NT2/D1 (cell line): ENCODE data around the gene ENPP6.

Source experiments
- YY1 ChIP-seq: IDR thresholded peaks from 2 replicates; pipeline ENCODE4 v1.6.1; 2011; ENCODE audit not compliant: insufficient read length, insufficient read depth
- ZNF274 ChIP-seq: IDR thresholded peaks from 2 replicates; pipeline ENCODE4 v1.6.1; 2011; ENCODE audit warnings: mild to moderate bottlenecking, low read depth, low read length

DNA sequence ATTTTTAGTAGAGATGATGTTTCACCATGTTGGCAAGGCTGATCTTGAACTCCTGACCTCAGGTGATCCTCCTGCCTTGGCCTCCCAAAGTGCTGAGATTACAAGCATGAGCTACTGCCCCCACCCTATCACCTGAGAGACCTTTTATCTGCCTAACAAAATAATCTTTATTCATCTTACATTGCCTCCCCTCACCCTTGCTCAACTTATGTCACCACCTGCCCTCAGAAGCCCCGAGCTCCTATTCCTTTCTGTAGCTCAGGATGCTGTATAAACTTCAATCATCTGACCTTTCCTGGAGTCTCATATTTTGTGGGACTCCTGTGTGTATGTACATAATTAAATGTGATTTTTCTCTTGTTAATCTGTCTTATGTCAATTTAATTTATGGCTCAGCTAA lies 29.7 kb upstream of the ENPP6 start:
- TF ChIP-seq YY1, result no peak
- TF ChIP-seq ZNF274, result no peak
